Panc1 (cell line): ENCODE results near the gene TEDDM1. TPM values are rescaled to one million over a fixed set of nuclear protein-coding genes. Genes with fewer than 3 reads are reported as not detected.

Experiments used
- ATAC-seq: fragments of 200-7000 bp; cut with Tn5 transposase; 2 replicates; pipeline ENCODE4 v1.9.1; 2020; ENCODE audit warnings: mild to moderate bottlenecking, moderate library complexity
- BruUV-seq: library from RNA; stranded (reverse); fragments of 400-500 nt; replicated peaks from 2 replicates; lab custom pipeline; 2021; lab: Mats Ljungman, UMichigan
- CTCF ChIA-PET: fragments of 300-600 bp; sonication (Branson Sonifier 250); formaldehyde crosslinking; loops from one replicate; lab custom pipeline; 2022; ENCODE audit warnings: antibody characterized with exemption; lab: Charles Lee
- POLR2A ChIA-PET: fragments of 300-600 bp; sonication (Branson Sonifier 250); formaldehyde crosslinking; loops from one replicate; lab custom pipeline; 2022; ENCODE audit warnings: antibody characterized with exemption; lab: Charles Lee
- DNase-seq: peaks from one replicate; pipeline ENCODE4 v3.0.0-alpha.2; 2010; ENCODE audit warnings: low read depth, low spot score
- H3K27ac ChIP-seq: 2 replicates; pipeline ENCODE4 v1.5.1; 2011; ENCODE audit warnings: mild to moderate bottlenecking, low read length, inconsistent platforms
- H3K27me3 ChIP-seq: fragments of 200-500 bp; sonication (Bioruptor generic); 2 replicates; pipeline ENCODE4 v1.6.0; 2014; ENCODE audit warnings: low read length, inconsistent platforms; ENCODE audit not compliant: control insufficient read depth, insufficient read depth
- H3K36me3 ChIP-seq: fragments of 200-500 bp; sonication (Bioruptor generic); 2 replicates; pipeline ENCODE4 v1.5.1; 2014; ENCODE audit warnings: inconsistent platforms, mild to moderate bottlenecking, low read length, moderate library complexity; ENCODE audit not compliant: control insufficient read depth, insufficient read depth
- H3K4me1 ChIP-seq: 2 replicates; pipeline ENCODE4 v1.5.1; 2011; ENCODE audit warnings: inconsistent platforms, mild to moderate bottlenecking, low read length, moderate library complexity; ENCODE audit not compliant: control insufficient read depth, insufficient read depth
- H3K4me3 ChIP-seq, 2 experiments: 2 replicates each; pipeline ENCODE4 v1.5.1; 2011 to 2012; ENCODE audit warnings: low read depth in 2 of 2, low read length in 2 of 2, mild to moderate bottlenecking in 2 of 2, inconsistent platforms in 1 of 2, moderate library complexity in 1 of 2
- H3K9me3 ChIP-seq: fragments of 200-500 bp; sonication (Bioruptor generic); 2 replicates; pipeline ENCODE4 v1.5.1; 2014; ENCODE audit warnings: low read depth, mild to moderate bottlenecking, inconsistent platforms, low read length, moderate library complexity; ENCODE audit not compliant: control insufficient read depth, insufficient read depth
- CTCF ChIP-seq: fragments of 450-650 bp; IDR thresholded peaks from 2 replicates; pipeline ENCODE4 v1.5.1; 2017; ENCODE audit warnings: mild to moderate bottlenecking
- POLR2AphosphoS5 ChIP-seq: IDR thresholded peaks from 2 replicates; pipeline ENCODE4 v1.6.1; 2012; ENCODE audit warnings: mild to moderate bottlenecking, low read depth, low read length, moderate library complexity
- REST ChIP-seq, 2 experiments: IDR thresholded peaks; 2 replicates each; pipeline ENCODE4 v1.6.1; 2011 to 2012; ENCODE audit warnings: low read depth in 2 of 2, control low read depth in 1 of 2, low read length in 1 of 2, mild to moderate bottlenecking in 1 of 2, moderate library complexity in 1 of 2; ENCODE audit not compliant: insufficient read depth in 1 of 2
- SIN3A ChIP-seq: IDR thresholded peaks from 2 replicates; pipeline ENCODE4 v1.6.1; 2012; ENCODE audit warnings: low read depth, mild to moderate bottlenecking, low read length, moderate library complexity, borderline replicate concordance; ENCODE audit not compliant: insufficient read depth
- TCF7L2 ChIP-seq: IDR thresholded peaks from 2 replicates; pipeline ENCODE4 v1.6.1; 2011; ENCODE audit warnings: mild to moderate bottlenecking, low read depth, low read length, inconsistent platforms
- in situ Hi-C: cut with HindIII; loops from 2 replicates; pipeline ENCODE4 v1.10.0; 2016; ENCODE audit warnings: low sequenced_read_pairs, low pct_unique_long_range_greater_than_20kb
- intact Hi-C: fragments of 100-400 bp; cut with micrococcal nuclease; formaldehyde crosslinking; loops from one replicate; pipeline ENCODE4 v1.10.0; 2022; ENCODE audit not compliant: unreplicated experiment
- total RNA-seq: library from RNA; stranded (reverse); gene quantifications from one replicate; pipeline ENCODE4 v1.2.1, GENCODE V29; 2021; ENCODE audit not compliant: unreplicated experiment

TEDDM1 gene
- total RNA-seq, 1 experiment from 2014 or later, result not detected

- no peaks in the 10 kb centered on the region for H3K9me3 ChIP-seq
- no peaks in the 10 kb centered on the region for H3K36me3 ChIP-seq
- ChIA-PET POLR2A (no interaction called here), CTCF (no interaction called here)
- in situ Hi-C loops (no loop called here), intact Hi-C loops (no loop called here)
- H3K27me3 ChIP-seq, result no peaks in the 10 kb centered on the region; the same call in 1 of the 2 replicates
- no TSS peak for BruUV-seq
- ATAC-seq, result no peak
- DNase-seq, result no peak
- no peaks in the 10 kb centered on the region for H3K4me1 ChIP-seq
- no peak overlapping the region for H3K4me3 ChIP-seq
- no peak overlapping the region for H3K27ac ChIP-seq
- no peak for TF ChIP-seq SIN3A
- no peak for TF ChIP-seq POLR2AphosphoS5
- no peak for TF ChIP-seq TCF7L2
- TF ChIP-seq REST (IDR thresholded peaks at IDR 0.05; ENCODE audit: insufficient read depth in 1 of 2, low read depth in 2 of 2, low read length in 1 of 2), result no peak
- no peak for TF ChIP-seq CTCF
Observed at GRCh38 chr1:182350839-182351238, 49.6 kb downstream of the TEDDM1 start.

- ATAC-seq (no peak), DNase-seq (no peak)
- Histone ChIP-seq H3K4me1 (no peaks in the 10 kb centered on the region), H3K27me3 (no peaks in the 10 kb centered on the region), H3K4me3 (no peak overlapping the region), H3K9me3 (no peaks in the 10 kb centered on the region), H3K27ac (no peak overlapping the region), H3K36me3 (no peaks in the 10 kb centered on the region)
- in situ Hi-C loops (no loop called here), intact Hi-C loops (no loop called here)
- ChIA-PET POLR2A (no interaction called here), CTCF (no interaction called here)
- BruUV-seq, result no TSS peak
- TF ChIP-seq REST (IDR thresholded peaks at IDR 0.05; ENCODE audit: insufficient read depth in 1 of 2, low read depth in 2 of 2, low read length in 1 of 2) (no peak), CTCF (no peak), TCF7L2 (no peak), SIN3A (no peak), POLR2AphosphoS5 (no peak)
Observed at GRCh38 chr1:182348961-182349747, 51.3 kb downstream of the TEDDM1 start.
